ENCODE measurements around the gene KRT76. TPM values are rescaled to one million over a fixed set of nuclear protein-coding genes. Genes with fewer than 3 reads are reported as not detected.

KRT76 gene
- total RNA-seq, 1 experiment from 2014 or later, result not detected

DNA sequence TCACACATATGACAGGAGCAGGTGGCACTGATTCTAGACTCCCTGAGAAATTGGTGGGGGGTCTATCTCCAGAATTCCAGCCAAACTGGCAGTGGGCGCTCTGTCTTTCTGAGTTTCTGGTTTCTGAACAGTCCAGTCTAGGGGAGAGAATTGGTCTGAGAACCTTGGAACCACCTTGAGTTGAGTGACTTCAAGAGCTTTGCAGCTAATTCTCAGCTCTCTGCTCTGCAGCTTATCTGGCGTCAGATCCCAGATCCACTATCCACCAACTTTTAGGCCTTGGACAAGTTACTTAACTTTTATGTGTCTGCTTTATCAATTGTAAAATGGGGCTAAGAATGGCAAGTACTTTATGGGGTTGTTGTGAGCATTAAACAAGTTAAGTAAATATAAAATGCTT lies 1.7 kb upstream of the KRT76 start:
- H3K9me3 Mint-ChIP-seq, result no peaks in the 10 kb centered on the region

More for the DNA sequence above, 1.7 kb upstream of the KRT76 start:
- Histone ChIP-seq H3K27me3 (ENCODE audit: insufficient read depth, low read length) (no peaks in the 10 kb centered on the region), H3K4me1 (ENCODE audit: insufficient read depth, low read length) (no peaks in the 10 kb centered on the region), H3K4ac (ENCODE audit: low read depth, low read length) (no peak overlapping the region), H2BK12ac (ENCODE audit: insufficient read length, low read depth, low read length) (no peak overlapping the region), H3K56ac (ENCODE audit: insufficient read length, low read depth, low read length) (no peak overlapping the region), H3K18ac (ENCODE audit: insufficient read length, low read depth, low read length) (no peak overlapping the region), H2BK15ac (ENCODE audit: low read depth, low read length) (no peak overlapping the region), H3K9me3 (ENCODE audit: control insufficient read depth, low read depth, low read length) (no peaks in the 10 kb centered on the region), H3K23me2 (ENCODE audit: insufficient read length, low read depth, low read length, poor library complexity, severe bottlenecking) (no peaks in the 10 kb centered on the region), H4K5ac (ENCODE audit: insufficient read length, low read depth, low read length) (no peak overlapping the region), H4K20me1 (ENCODE audit: control insufficient read depth, insufficient read depth, insufficient read length) (no peaks in the 10 kb centered on the region), H3K79me2 (ENCODE audit: insufficient read depth, low read length) (no peaks in the 10 kb centered on the region), H3T11ph (ENCODE audit: low read length) (no peak overlapping the region), H2AK5ac (ENCODE audit: insufficient read length, low read length) (no peak overlapping the region), H3K9ac (ENCODE audit: extremely low read depth, insufficient read length, low read length) (no peak overlapping the region), H2BK120ac (ENCODE audit: low read depth, low read length, poor library complexity, severe bottlenecking) (no peak overlapping the region), H3K14ac (ENCODE audit: insufficient read depth, low read length) (no peak overlapping the region), H4K8ac (replicated peaks; ENCODE audit: insufficient read length, low read depth, low read length) (no peak overlapping the region), H2AFZ (ENCODE audit: low read length) (no peak overlapping the region), H3K27ac (ENCODE audit: insufficient read length, low read depth, low read length) (no peak overlapping the region), H2BK20ac (ENCODE audit: low read depth, low read length, poor library complexity, severe bottlenecking) (no peak overlapping the region), H4K91ac (ENCODE audit: insufficient read length, low read depth, low read length) (no peak overlapping the region), H3K79me1 (ENCODE audit: insufficient read depth, low read depth, low read length, poor library complexity, severe bottlenecking) (no peaks in the 10 kb centered on the region), H3K23ac (ENCODE audit: insufficient read length, low read depth, low read length) (no peak overlapping the region), H3K4me2 (ENCODE audit: insufficient read depth, insufficient read length, low read length) (no peak overlapping the region), H2BK5ac (ENCODE audit: insufficient read length, low read length) (no peak overlapping the region)
- no peaks in the 10 kb centered on the region for H3K4me1 Mint-ChIP-seq
- H3K4me3 Mint-ChIP-seq, result no peak overlapping the region
- no peak overlapping the region for H3K27ac Mint-ChIP-seq
- no CpG with 5 or more reads among the region's 2 CpGs for WGBS (ENCODE audit: extremely low coverage, insufficient read length, low lambda C conversion rate)
- TF ChIP-seq, protein P1, sequence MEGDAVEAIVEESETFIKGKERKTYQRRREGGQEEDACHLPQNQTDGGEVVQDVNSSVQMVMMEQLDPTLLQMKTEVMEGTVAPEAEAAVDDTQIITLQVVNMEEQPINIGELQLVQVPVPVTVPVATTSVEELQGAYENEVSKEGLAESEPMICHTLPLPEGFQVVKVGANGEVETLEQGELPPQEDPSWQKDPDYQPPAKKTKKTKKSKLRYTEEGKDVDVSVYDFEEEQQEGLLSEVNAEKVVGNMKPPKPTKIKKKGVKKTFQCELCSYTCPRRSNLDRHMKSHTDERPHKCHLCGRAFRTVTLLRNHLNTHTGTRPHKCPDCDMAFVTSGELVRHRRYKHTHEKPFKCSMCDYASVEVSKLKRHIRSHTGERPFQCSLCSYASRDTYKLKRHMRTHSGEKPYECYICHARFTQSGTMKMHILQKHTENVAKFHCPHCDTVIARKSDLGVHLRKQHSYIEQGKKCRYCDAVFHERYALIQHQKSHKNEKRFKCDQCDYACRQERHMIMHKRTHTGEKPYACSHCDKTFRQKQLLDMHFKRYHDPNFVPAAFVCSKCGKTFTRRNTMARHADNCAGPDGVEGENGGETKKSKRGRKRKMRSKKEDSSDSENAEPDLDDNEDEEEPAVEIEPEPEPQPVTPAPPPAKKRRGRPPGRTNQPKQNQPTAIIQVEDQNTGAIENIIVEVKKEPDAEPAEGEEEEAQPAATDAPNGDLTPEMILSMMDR (conservative IDR thresholded peaks at IDR 0.05), result no peak
- no peak for DNase-seq
- peaks cover 24% of the 10 kb centered on the region for H3K27me3 Mint-ChIP-seq (ENCODE audit: low read depth)
- no peaks in the 10 kb centered on the region for H3K36me3 Mint-ChIP-seq (ENCODE audit: insufficient read depth in 1 of 3, low read depth in 3 of 3)

Measured in H9 (cell line).